ACC112 (cell line): ENCODE data around the gene NCCRP1.

Source experiments
- H2AFZ ChIP-seq: fragments of 200-600 bp; sonication (generic); one replicate; pipeline ENCODE4 v1.6.0; 2017; ENCODE audit warnings: antibody characterized with exemption, low read length; ENCODE audit not compliant: unreplicated experiment
- H3K27ac ChIP-seq: fragments of 200-600 bp; sonication (generic); 2 replicates; pipeline ENCODE4 v1.5.1; 2014; ENCODE audit warnings: low read depth, mild to moderate bottlenecking, antibody characterized with exemption, low read length, moderate library complexity
- H3K27me3 ChIP-seq: fragments of 200-600 bp; sonication (generic); 2 replicates; pipeline ENCODE4 v1.6.1; 2014; ENCODE audit warnings: mild to moderate bottlenecking, antibody characterized with exemption, low read length, moderate library complexity, mixed read lengths; ENCODE audit not compliant: insufficient read depth
- H3K36me3 ChIP-seq: fragments of 200-600 bp; sonication (generic); 2 replicates; pipeline ENCODE4 v1.6.1; 2016; ENCODE audit warnings: mild to moderate bottlenecking, antibody characterized with exemption, low read length, moderate library complexity, mixed read lengths; ENCODE audit not compliant: insufficient read depth
- H3K4me1 ChIP-seq: fragments of 200-600 bp; sonication (generic); one replicate; pipeline ENCODE4 v1.6.1; 2016; ENCODE audit warnings: low read length, mixed read lengths; ENCODE audit not compliant: insufficient read depth, unreplicated experiment, control insufficient read depth
- H3K4me3 ChIP-seq: fragments of 200-600 bp; sonication (generic); 2 replicates; pipeline ENCODE4 v1.5.1; 2014; ENCODE audit warnings: mild to moderate bottlenecking, low read depth, low read length
- H3K79me2 ChIP-seq: fragments of 200-600 bp; sonication (generic); one replicate; pipeline ENCODE4 v1.6.0; 2016; ENCODE audit warnings: low read length; ENCODE audit not compliant: control insufficient read depth, unreplicated experiment, insufficient read depth

NCCRP1 gene

DNA sequence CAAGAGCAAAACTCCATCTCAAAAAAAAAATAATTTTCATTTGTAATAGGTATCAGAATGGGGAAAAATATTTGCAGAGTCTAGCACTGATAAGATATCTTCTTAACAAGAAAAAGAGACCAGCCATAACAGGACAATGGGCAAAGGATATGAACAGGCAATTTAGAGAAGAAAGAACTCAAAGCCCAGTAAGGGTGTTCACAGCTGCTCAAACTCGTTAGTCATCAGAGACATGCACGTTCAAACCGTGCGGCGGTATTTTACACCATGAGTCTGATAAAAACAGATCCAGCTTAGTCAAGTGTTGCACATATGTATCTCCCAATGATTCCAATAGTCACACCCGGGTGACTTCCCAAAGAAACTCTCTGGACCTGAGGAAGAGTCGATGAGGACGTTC, 13.7 kb upstream of the NCCRP1 start:
- H3K4me3 ChIP-seq: no peak overlapping the region
- H3K27ac ChIP-seq: no peak overlapping the region
- no peaks in the 10 kb centered on the region for H3K79me2 ChIP-seq
- H3K27me3 ChIP-seq: no peaks in the 10 kb centered on the region
- H3K4me1 ChIP-seq: no peaks in the 10 kb centered on the region
- no peak overlapping the region for H2AFZ ChIP-seq
- H3K36me3 ChIP-seq: no peaks in the 10 kb centered on the region

DNA sequence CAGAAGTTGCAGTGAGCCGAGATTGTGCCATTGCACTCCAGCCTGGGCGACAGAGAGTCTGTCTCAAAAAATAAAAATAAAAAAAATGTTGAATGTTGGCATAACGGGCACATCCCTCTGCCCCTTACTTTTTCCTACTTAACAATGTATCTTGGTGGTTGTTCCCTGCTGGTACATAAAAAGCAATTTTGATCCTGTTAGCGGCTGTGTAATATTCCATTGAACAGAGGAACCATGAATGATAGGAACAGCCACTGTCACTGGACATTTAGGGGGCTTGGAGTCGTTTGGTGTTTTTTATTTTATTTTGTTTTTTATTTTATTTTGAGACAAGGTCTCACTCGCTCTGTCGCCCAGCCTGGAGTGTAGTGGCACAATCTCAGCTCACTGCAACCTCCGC, 10.4 kb upstream of the NCCRP1 start:
- H3K79me2 ChIP-seq: no peaks in the 10 kb centered on the region
- H3K4me1 ChIP-seq: no peaks in the 10 kb centered on the region
- H3K27ac ChIP-seq: no peak overlapping the region
- H3K27me3 ChIP-seq: no peaks in the 10 kb centered on the region
- H3K36me3 ChIP-seq: no peaks in the 10 kb centered on the region
- no peak overlapping the region for H3K4me3 ChIP-seq
- no peak overlapping the region for H2AFZ ChIP-seq

DNA sequence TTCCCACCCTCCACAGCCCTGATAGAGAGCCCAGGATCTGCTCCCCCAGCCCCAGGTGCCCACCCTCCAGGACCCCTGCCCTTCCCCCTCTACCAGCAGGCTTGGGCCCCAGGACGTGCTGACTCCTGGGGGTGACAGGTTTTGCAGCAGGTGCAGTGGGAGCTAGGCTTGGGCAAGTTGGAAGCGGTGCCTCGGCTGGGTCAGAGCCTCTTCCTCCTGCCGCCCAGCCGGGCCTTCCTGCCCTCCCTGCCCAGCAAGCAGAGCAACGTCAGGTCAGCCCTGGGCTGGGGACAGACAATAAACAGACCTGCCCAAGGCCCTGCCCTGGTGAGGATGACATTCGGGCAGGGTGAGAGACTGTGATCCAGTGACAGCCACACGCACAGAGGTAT, 9.2 kb upstream of the NCCRP1 start:
- H3K27ac ChIP-seq: no peak overlapping the region
- no peak overlapping the region for H3K4me3 ChIP-seq
- H3K36me3 ChIP-seq: no peaks in the 10 kb centered on the region
- no peak overlapping the region for H2AFZ ChIP-seq
- no peaks in the 10 kb centered on the region for H3K79me2 ChIP-seq
- no peaks in the 10 kb centered on the region for H3K27me3 ChIP-seq
- H3K4me1 ChIP-seq: no peaks in the 10 kb centered on the region

DNA sequence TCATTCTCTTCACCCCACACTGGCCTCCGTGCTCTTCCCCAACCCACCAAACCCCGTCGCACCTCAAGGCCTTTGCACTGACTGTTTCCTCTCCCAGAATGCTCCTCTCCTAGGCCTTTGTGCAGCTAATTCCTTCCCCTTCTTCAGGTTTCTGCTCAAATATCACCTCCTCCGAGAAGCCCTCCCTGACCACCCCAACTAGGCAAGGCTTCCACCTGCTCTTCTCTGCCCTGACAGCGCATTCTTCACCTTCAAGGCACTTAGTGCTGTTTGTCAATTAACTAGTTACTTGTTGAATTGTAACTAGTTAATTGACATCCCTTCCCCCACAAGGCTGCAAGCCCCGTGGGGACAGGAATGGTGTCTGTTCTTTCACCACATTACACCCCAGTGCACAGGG, 7.8 kb upstream of the NCCRP1 start:
- Histone ChIP-seq H3K27ac (no peak overlapping the region), H3K4me3 (no peak overlapping the region), H3K4me1 (no peaks in the 10 kb centered on the region), H3K79me2 (no peaks in the 10 kb centered on the region), H3K36me3 (no peaks in the 10 kb centered on the region), H2AFZ (no peak overlapping the region), H3K27me3 (no peaks in the 10 kb centered on the region)

DNA sequence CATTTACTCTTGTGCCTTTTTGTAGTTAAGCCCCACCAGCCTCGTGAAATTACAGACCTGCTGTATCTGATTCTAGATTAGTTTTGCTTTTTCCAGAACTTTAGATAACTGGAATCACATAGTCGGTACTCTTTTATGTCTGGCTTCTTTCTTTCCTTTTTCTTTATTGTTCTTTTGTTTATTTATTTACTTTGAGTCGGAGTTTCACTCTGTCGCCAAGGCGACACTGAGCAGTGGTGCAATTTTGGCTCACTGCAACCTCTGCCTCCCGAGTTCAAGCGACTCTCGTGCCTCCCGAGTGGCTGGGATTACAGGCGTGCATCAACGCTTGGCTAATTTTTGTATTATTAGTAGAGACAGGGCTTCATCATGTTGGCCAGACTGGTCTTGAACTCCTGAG, 6.0 kb upstream of the NCCRP1 start:
- no peaks in the 10 kb centered on the region for H3K36me3 ChIP-seq
- H3K4me1 ChIP-seq: no peaks in the 10 kb centered on the region
- H2AFZ ChIP-seq: no peak overlapping the region
- peaks cover 8% of the 10 kb centered on the region; the same call in 1 of the 2 replicates for H3K27me3 ChIP-seq
- no peak overlapping the region for H3K4me3 ChIP-seq
- H3K27ac ChIP-seq: no peak overlapping the region
- H3K79me2 ChIP-seq: no peaks in the 10 kb centered on the region

DNA sequence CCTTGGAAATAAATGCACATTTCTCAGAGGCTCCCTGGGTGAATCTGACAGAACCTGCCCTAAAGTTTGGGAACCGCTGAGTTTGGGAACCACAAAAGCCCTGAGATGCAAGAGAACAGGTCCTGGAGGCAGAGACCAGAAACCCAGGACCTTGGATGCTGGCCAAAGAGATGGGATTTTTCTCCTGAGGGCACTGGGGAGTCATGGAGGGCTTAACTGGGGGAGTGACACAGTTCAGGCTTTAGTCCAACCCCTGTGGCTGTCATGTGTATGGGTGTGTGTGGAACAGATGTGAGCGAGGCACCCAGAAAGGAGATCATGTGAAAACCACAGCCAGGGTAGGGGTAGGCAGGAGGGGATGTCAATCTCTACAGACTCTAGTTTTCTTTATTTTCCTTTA, 3.9 kb upstream of the NCCRP1 start:
- Histone ChIP-seq H2AFZ (no peak overlapping the region), H3K4me1 (peaks cover under 1% of the 10 kb centered on the region), H3K4me3 (no peak overlapping the region), H3K27me3 (peaks cover 27% of the 10 kb centered on the region), H3K27ac (no peak overlapping the region), H3K79me2 (no peaks in the 10 kb centered on the region), H3K36me3 (no peaks in the 10 kb centered on the region)

DNA sequence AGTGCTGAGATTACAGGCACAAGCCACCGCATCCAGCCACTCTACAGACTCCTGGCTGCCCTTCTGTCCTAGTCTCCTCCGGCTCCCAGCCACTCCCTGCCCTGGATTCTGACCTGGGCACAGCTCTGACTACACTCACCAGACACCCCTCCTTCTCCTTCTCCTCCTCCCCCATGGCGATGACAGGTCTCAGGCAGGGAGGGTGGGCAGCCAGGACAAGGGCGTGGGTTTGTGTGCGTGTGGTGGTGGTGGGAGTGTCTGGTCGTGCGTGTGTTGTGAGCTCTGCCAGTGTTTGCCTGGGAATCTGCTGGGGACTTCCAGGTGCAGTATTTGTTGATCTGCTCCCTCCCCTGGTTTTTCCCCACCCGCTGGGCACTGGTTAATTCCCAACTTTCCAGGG, 3.0 kb upstream of the NCCRP1 start:
- Histone ChIP-seq H3K4me1 (peaks cover 4% of the 10 kb centered on the region), H2AFZ (no peak overlapping the region), H3K27me3 (peaks cover 30% of the 10 kb centered on the region)

DNA sequence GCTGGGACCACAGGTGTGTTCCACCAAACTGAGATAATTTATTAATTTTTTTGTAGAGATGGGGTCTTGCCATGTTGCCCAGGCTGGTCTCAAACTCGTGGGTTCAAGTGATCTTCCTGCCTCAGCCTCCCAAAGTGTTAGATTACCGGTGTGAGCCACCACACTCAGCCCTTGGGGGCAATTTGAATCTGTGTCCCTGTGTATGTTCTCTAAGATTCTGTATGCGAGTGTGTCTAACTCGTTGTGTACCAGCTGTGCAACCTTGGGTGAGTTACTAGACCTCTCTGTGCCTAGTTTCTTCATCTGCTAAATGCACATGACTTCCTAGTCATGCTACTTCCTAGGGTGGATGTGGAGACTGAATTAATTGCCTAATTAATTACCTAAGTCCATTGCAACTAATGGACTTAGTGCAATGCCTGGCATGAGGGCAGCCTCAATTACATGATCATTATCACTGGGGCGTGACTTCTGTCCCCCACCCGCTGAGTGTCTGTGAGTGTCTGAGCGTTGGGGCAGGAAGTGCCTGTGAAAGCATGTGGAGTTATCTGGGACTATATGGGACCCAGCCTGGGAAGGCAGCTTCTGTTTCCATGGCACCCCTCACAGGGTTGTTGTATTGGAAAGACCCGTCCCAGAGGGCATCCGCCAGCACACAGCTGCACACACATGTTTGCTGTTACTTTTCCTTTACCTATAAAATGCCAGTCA, 1.8 kb upstream of the NCCRP1 start:
- no peak overlapping the region for H3K4me3 ChIP-seq
- H3K27me3 ChIP-seq: peaks cover 30% of the 10 kb centered on the region
- no peaks in the 10 kb centered on the region for H3K79me2 ChIP-seq
- no peak overlapping the region for H2AFZ ChIP-seq
- no peaks in the 10 kb centered on the region for H3K36me3 ChIP-seq
- H3K27ac ChIP-seq: no peak overlapping the region
- H3K4me1 ChIP-seq: peaks cover 4% of the 10 kb centered on the region

More for the DNA sequence above, 3.0 kb upstream of the NCCRP1 start:
- Histone ChIP-seq H3K36me3 (no peaks in the 10 kb centered on the region), H3K27ac (no peak overlapping the region), H3K4me3 (no peak overlapping the region), H3K79me2 (no peaks in the 10 kb centered on the region)

DNA sequence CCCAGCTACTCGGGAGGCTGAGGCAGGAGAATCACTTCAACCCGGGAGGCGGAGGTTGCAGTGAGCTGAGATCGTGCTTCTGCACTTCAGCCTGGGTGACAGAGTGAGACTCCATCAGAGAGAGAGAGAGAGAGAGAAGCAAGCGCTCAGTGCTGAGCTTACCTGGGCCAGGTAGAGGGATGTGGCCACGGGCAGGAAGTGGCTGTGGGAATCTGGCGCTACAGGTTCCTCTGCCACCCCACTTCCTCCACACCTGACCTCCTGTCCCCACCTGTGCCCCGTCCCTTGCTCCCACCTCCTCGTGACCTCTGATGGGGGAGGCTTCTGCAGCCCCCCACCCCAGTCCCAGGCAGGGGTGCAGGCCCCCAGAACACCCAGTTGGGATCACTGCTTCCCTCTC, 1.0 kb upstream of the NCCRP1 start:
- peaks cover 4% of the 10 kb centered on the region for H3K4me1 ChIP-seq
- no peaks in the 10 kb centered on the region for H3K79me2 ChIP-seq
- no peak overlapping the region for H3K4me3 ChIP-seq
- H3K27me3 ChIP-seq: peaks cover 30% of the 10 kb centered on the region
- H3K27ac ChIP-seq: no peak overlapping the region
- no peaks in the 10 kb centered on the region for H3K36me3 ChIP-seq
- H2AFZ ChIP-seq: no peak overlapping the region

DNA sequence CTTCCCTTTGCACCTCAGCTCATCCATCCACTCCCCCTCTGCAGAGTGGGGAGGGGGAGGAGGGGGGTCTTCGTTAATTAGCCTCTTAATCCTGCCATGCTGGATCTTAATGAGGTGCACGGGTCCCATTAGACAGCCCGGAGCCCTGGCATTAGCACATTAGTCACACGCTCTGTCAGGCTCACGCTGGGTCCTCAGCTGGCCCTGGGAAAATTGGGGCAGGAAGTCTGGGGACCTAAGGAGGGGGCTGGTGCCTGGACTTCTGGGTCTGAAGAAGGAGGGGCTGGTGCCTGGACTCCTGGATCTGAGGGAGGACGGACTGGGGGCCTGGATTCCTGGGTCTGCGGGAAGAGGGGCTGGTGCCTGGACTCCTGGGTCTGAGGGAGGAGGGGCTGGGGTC, 444 bp upstream of the NCCRP1 start:
- no peak overlapping the region for H3K4me3 ChIP-seq
- H3K36me3 ChIP-seq: no peaks in the 10 kb centered on the region
- no peaks in the 10 kb centered on the region for H3K79me2 ChIP-seq
- no peak overlapping the region for H3K27ac ChIP-seq
- peaks cover 4% of the 10 kb centered on the region for H3K4me1 ChIP-seq
- no peak overlapping the region for H2AFZ ChIP-seq
- peaks cover 30% of the 10 kb centered on the region for H3K27me3 ChIP-seq

DNA sequence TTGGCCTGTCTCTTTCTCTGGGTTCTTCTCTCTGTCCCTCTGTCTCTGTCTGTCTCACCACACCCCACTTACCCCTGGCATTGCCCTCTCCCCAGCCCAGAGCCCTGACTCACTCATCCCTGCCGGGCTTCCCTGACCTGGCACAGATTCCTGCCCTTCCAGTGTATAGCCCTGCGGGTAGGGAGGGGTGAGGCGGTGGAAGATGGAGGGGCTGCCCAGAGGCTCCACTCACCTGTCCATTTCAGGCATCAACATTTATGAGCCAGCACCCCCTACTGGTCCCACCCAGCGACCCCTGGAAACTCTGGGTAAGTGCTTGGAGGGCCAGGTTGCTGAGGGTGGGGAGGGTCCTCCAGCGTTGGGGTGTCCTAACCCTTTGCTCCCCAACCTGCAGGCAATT, 1.0 kb downstream of the NCCRP1 start:
- Histone ChIP-seq H3K4me3 (no peak overlapping the region), H3K79me2 (no peaks in the 10 kb centered on the region), H3K27me3 (peaks cover 33% of the 10 kb centered on the region)

More for the DNA sequence above, 1.0 kb downstream of the NCCRP1 start:
- Histone ChIP-seq H3K4me1 (peaks cover 4% of the 10 kb centered on the region), H3K27ac (no peak overlapping the region), H2AFZ (no peak overlapping the region), H3K36me3 (no peaks in the 10 kb centered on the region)
